ENCODE results near the gene NFYC. TPM values are rescaled to one million over a fixed set of nuclear protein-coding genes. Genes with fewer than 3 reads are reported as not detected.

The NFYC gene
- total RNA-seq, 2 donors from 2014 or later: 43.6 to 59.0 TPM

DNA sequence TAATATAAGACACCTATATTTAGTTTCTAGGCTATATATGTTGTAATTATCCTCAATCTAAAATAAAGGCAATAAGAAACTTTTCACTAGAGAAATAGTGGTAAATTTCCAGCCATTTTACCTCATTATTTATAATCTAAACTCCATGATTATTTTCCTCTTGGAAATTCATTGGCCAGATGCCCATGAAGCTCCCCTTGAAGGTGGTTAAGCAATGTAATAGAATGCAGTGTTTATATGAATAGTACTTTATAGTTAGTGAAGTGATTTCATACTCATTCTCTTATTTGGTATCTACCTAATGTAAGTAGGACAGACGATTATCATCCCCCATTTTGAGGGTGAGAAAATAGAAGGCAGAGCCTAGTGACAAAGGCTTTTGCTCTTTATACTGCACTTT, 26.5 kb downstream of the NFYC start:
- no peak overlapping the region for H3K4me3 Mint-ChIP-seq
- H3K4me1 Mint-ChIP-seq: peaks cover 31% of the 10 kb centered on the region
- WGBS, 2 experiments (ENCODE audit: insufficient coverage in 1 of 2, insufficient read length in 1 of 2): 83 to 100% methylated on average over 1 of the region's 1 CpG
- Histone ChIP-seq H3K36me3 (ENCODE audit: control insufficient read depth, insufficient read depth, low read length) (peaks cover 22% of the 10 kb centered on the region), H3K27me3 (ENCODE audit: control insufficient read depth, insufficient read depth, low read length, poor library complexity, severe bottlenecking) (no peaks in the 10 kb centered on the region), H3K4me1 (ENCODE audit: control insufficient read depth, insufficient read depth, low read length) (peaks cover 10% of the 10 kb centered on the region), H3K9me3 (ENCODE audit: control insufficient read depth, low read length) (no peaks in the 10 kb centered on the region), H3K4me3 (ENCODE audit: low read length) (no peak overlapping the region), H3K27ac (ENCODE audit: low read depth, low read length) (no peak overlapping the region), H3K9ac (ENCODE audit: extremely low read depth, low read length, poor library complexity, severe bottlenecking) (no peak overlapping the region)
- no peaks in the 10 kb centered on the region for H3K9me3 Mint-ChIP-seq
- TF ChIP-seq, protein P1, sequence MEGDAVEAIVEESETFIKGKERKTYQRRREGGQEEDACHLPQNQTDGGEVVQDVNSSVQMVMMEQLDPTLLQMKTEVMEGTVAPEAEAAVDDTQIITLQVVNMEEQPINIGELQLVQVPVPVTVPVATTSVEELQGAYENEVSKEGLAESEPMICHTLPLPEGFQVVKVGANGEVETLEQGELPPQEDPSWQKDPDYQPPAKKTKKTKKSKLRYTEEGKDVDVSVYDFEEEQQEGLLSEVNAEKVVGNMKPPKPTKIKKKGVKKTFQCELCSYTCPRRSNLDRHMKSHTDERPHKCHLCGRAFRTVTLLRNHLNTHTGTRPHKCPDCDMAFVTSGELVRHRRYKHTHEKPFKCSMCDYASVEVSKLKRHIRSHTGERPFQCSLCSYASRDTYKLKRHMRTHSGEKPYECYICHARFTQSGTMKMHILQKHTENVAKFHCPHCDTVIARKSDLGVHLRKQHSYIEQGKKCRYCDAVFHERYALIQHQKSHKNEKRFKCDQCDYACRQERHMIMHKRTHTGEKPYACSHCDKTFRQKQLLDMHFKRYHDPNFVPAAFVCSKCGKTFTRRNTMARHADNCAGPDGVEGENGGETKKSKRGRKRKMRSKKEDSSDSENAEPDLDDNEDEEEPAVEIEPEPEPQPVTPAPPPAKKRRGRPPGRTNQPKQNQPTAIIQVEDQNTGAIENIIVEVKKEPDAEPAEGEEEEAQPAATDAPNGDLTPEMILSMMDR (conservative IDR thresholded peaks at IDR 0.05): no peak
- no peaks in the 10 kb centered on the region for H3K27me3 Mint-ChIP-seq (ENCODE audit: insufficient read depth)
- peaks cover 18% of the 10 kb centered on the region for H3K36me3 Mint-ChIP-seq (ENCODE audit: low read depth)
- no peak overlapping the region for H3K27ac Mint-ChIP-seq
- no peak for DNase-seq

DNA sequence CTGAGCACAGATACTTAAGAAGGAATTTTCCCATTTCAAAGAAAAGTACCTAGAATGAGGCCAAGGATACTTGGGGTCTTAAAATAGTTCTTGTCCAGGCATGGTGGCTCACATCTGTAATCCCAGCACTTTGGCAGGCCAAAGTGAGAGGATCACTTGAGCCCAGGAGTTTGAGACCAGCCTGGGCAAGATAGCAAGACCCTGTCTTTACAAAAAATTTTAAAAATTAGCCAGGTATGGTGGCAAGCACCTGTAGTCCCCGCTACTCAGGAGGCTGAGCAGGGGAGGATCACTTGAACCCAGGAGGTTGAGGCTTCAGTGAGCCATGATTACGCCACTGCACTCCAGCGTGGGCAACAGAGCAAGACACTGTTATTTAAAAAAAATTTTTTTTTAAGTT, 29.0 kb downstream of the NFYC start:
- Histone ChIP-seq H3K4me3 (ENCODE audit: low read length) (no peak overlapping the region), H3K9ac (ENCODE audit: extremely low read depth, low read length, poor library complexity, severe bottlenecking) (no peak overlapping the region), H3K36me3 (ENCODE audit: control insufficient read depth, insufficient read depth, low read length) (peaks cover 28% of the 10 kb centered on the region), H3K4me1 (ENCODE audit: control insufficient read depth, insufficient read depth, low read length) (peaks cover 9% of the 10 kb centered on the region), H3K27me3 (ENCODE audit: control insufficient read depth, insufficient read depth, low read length, poor library complexity, severe bottlenecking) (no peaks in the 10 kb centered on the region), H3K27ac (ENCODE audit: low read depth, low read length) (no peak overlapping the region), H3K9me3 (ENCODE audit: control insufficient read depth, low read length) (no peaks in the 10 kb centered on the region)
- H3K4me1 Mint-ChIP-seq: peaks cover 26% of the 10 kb centered on the region
- no peak overlapping the region for H3K4me3 Mint-ChIP-seq
- H3K27ac Mint-ChIP-seq: no peak overlapping the region
- H3K36me3 Mint-ChIP-seq (ENCODE audit: low read depth): peaks cover 19% of the 10 kb centered on the region
- TF ChIP-seq, protein P1 (conservative IDR thresholded peaks at IDR 0.05): no peak
- WGBS, 2 experiments (ENCODE audit: insufficient coverage in 1 of 2, insufficient read length in 1 of 2): 94 to 97% methylated on average over 3 of the region's 3 CpGs
- no peak for DNase-seq
- no peaks in the 10 kb centered on the region for H3K9me3 Mint-ChIP-seq
- H3K27me3 Mint-ChIP-seq (ENCODE audit: insufficient read depth): no peaks in the 10 kb centered on the region

DNA sequence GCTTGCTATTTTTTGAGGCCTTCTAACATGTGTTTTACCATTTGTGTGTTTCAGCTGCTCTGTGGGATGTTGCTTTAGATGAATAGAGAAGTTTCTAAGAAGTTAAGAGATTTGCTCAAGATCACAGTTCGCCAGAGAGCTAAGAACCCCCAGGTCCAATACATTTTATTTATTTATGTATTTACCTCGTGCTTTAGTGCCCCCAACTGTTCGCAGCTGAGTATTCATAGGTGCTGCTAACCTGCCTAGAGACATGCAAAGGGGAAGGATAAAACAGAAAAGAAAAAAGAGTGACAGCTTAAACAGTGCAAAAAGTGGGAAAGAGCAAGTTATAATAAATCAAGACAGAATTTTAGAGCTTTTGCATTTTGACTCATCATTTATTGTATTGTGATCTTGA, 31.1 kb downstream of the NFYC start:
- Histone ChIP-seq H3K36me3 (ENCODE audit: control insufficient read depth, insufficient read depth, low read length) (peaks cover 20% of the 10 kb centered on the region), H3K27me3 (ENCODE audit: control insufficient read depth, insufficient read depth, low read length, poor library complexity, severe bottlenecking) (no peaks in the 10 kb centered on the region), H3K9ac (ENCODE audit: extremely low read depth, low read length, poor library complexity, severe bottlenecking) (no peak overlapping the region), H3K4me1 (ENCODE audit: control insufficient read depth, insufficient read depth, low read length) (peaks cover 9% of the 10 kb centered on the region), H3K4me3 (ENCODE audit: low read length) (no peak overlapping the region), H3K9me3 (ENCODE audit: control insufficient read depth, low read length) (no peaks in the 10 kb centered on the region), H3K27ac (ENCODE audit: low read depth, low read length) (no peak overlapping the region)
- peaks cover 21% of the 10 kb centered on the region for H3K36me3 Mint-ChIP-seq (ENCODE audit: low read depth)
- no peak for DNase-seq
- peaks cover 9% of the 10 kb centered on the region for H3K4me1 Mint-ChIP-seq
- no peak overlapping the region for H3K4me3 Mint-ChIP-seq
- H3K27ac Mint-ChIP-seq: no peak overlapping the region
- WGBS, 2 experiments (ENCODE audit: insufficient coverage in 1 of 2, insufficient read length in 1 of 2): 80 to 83% methylated on average over 2 to 3 of the region's 3 CpGs
- H3K27me3 Mint-ChIP-seq (ENCODE audit: insufficient read depth): no peaks in the 10 kb centered on the region
- no peaks in the 10 kb centered on the region for H3K9me3 Mint-ChIP-seq
- TF ChIP-seq, protein P1 (conservative IDR thresholded peaks at IDR 0.05): no peak
